GM19351 (cell line): ENCODE results near the gene RUNX1.
A peak's percentile ranks its signal among the peaks of the same experiment; 100 is the strongest.

Source experiments
- ATAC-seq: cut with Tn5 transposase; IDR thresholded peaks from one replicate; pipeline ENCODE4 v1.9.1; 2021; ENCODE audit warnings: mild to moderate bottlenecking, moderate library complexity; ENCODE audit not compliant: unreplicated experiment

The RUNX1 gene

GRCh38 chr21:34768326-34768725 is 280.8 kb downstream of the RUNX1 start:
- ATAC-seq, result no peak

- ATAC-seq, result no peak
These were observed 282.2 kb downstream of the RUNX1 start for GRCh38 chr21:34766862-34767261.

GRCh38 chr21:34765619-34766018 is 283.5 kb downstream of the RUNX1 start:
- no peak for ATAC-seq

DNA sequence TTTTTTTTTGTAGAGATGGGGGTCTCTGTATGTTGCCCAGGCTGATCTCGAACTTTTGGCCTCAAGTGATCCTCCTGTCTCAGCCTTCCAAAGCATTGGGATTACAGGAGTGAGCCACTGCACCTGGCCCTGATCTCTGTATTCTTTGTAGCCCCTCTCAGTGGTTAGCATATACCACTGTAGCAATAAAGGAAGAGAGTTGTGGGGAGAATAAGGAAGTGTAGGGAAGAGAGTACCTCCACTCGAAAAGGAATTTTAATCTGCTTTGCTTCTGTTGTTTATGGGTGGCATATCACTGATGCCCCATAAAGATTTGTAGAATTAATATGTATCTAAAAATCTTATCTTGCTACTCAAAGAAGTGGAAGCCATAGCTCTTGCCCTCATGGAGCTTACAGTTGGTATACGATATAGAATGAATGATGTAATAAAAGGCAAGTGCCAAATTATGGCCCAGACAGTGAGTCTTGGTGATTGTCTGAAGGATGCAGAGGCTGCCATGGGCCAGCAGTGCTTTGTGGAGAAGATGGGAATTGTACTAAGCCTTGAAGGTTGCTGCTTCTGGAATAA is 284.3 kb downstream of the RUNX1 start:
- no peak for ATAC-seq

DNA sequence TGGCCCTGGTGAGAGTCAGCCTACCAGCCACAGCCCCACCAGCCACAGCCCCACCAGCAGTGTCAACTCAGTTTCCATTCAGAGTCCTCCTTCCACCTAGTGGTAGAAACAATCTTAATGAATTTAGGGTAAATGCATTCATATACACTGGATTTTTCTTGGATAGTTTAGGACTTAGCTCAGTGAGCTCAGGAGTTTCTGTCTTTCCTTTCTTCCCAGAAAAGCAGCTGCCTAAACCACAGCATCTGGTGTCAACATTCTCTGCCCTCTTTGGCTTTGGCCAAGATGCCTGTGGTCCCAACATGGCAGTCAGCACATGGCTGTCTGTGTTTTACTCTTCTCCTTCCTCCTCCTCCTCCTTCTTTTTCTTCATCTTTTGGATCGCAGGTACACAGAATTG is 286.3 kb downstream of the RUNX1 start:
- no peak for ATAC-seq

DNA sequence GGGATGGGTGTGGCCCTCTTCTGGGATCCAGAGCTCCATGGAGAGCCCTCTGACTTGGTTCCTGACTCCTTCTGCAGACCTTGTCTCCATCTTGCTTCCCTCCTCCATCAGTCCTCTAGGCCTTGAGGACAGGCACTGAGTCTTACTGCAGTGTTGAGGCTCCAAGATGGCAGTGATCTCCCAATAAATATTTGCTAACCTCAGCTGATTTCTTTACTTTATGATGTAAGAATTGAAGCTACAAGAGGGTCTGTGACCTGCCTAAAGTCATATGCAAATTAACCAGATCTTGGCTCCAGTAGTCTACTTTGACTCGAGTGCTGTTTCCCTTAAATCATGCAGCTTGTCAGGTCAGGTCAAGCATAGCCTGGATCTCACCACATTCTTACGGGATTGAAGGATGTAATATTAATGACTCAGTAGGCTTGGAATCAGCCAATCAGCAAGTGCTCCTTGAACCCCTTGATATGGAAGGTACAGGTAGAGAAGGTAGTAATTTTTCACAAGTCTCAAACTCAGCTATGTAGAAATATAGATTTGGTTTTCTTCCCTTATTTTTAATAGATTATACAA is 287.3 kb downstream of the RUNX1 start:
- ATAC-seq, result no peak

DNA sequence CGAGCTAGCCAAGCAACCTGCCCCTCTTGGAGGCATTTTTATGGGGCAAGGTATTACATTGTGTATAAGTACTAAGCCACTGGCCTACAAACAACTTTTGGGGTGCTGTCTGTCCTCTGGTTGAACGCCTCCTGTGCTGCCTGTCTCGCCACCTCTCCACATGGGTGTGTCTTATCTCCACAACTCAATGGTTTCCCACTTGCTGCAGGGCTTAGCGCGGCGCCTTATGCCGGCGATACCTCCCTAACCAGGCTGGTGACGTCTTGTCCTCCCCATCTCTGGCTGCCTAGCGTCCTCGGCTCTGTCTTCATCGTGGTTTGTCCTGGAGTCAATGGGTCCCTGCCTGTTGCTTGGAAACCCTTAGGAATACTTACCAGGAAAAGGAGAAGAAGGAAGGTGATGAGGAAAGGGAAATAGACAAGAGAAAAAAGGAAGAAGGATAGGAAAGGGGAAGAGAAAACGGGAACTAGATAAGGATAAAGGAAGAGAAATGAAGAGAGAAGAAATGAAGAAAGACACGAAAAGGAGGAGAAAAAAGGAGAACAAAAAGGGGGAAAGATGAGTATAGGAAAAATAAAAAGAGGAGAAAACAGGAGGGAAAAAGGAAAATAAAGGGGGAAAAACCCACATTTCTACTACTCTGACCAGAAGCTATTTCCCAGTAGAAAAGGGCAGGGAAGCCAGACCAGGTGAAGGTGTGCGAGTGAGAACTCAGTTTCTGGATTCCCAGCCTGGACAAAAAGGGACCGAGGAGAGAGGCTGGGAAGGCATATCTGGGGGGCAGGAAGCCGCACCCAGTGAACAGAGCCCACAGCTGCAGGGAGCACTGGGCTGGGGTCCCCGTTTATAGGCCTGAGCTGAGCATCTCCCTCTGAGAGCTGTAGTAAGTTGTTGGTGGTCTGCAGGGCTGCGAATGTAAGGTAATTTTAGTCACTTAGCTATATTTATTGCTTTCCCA is 294.1 kb downstream of the RUNX1 start:
- ATAC-seq, result no peak

DNA sequence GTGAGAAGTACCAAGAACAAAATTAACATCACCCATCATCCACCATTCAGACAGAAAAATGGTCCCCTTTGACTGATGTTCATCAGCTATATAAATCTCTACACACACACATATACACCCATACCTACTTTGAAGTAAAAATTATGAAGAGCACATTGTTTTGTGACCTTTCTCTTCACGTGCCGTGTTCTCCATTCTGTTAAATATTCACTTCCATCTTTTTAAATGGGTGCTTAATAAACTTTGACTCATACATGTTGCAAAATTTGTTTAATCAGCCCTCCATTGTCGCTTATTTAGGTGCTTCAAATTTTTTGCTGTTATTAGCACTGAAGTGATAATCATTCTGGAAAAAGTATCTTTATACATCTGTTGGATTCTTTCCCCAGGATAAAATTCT is 300.2 kb downstream of the RUNX1 start:
- no peak for ATAC-seq

DNA sequence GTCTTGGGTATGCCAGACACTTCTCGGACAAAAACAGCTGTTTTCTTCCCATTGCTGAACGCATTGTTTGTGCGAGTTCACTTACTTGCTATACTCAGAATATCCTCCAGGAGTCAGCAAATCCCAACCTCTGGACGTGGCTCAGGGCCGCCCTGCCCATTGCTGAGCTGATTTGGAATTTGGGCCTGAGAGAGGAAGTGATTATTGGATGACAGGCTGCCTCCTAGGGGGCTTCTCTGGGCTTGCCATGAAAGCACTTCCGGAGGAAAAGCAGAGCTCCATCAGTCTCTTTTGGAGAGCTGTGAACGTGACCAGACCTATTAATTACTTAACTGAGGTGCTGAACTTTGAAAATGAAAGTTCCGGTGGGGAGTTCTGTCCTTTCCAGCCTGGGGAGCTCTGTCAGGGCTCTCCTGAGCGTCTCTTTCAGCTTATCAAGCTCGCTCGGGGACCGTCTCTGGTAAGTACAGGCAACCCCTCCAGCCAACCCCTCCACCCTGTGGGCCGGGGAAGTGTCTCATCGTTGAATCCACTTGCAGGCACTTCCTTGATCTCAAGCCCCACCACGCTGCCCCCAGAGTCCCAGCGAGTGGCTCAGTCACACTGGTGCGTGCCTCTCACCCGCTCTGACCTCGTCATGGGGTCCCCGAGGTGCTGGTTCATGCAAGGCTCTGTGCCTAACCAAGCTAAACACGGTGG is 303.4 kb downstream of the RUNX1 start:
- ATAC-seq, result peak; percentile 72

DNA sequence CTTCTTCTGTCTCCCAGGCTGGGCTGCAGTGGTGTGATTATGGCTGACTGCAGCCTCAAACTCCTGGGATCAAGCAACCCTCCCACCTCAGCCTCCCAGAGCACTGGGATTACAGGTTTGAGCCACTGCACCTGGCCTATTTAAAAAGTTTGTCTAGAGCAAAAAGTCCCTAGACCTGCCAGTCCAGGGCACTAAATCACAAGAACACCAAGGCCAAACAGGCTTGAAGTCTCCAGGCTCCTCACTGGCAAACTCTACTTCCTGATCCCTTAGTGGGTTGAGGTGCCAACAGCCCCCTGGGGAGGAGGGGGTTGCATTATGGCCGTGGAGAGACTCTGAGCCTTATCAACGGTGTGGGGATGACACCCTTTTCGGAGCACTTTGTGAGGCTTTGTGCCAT is 304.3 kb downstream of the RUNX1 start:
- ATAC-seq, result no peak

DNA sequence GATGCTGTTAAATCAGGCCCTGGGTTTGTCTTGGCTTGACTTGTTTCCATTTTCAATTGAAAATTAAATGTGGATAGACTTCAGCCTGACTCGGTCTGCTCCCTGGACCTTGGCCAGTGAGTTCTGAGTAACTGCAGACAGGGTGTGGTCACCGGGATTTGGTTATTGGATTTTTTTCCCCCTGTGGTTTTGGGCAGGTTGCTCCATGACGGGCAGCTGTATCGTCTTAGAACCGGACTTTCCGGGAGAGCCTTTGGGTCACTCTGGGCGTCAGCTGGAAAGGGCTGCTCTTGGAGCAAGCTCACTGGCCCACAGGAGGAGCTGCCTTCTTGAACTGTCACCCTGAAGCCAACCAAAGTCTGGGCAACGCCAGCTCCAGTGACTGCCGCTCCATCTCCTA is 305.3 kb downstream of the RUNX1 start:
- ATAC-seq, result no peak

DNA sequence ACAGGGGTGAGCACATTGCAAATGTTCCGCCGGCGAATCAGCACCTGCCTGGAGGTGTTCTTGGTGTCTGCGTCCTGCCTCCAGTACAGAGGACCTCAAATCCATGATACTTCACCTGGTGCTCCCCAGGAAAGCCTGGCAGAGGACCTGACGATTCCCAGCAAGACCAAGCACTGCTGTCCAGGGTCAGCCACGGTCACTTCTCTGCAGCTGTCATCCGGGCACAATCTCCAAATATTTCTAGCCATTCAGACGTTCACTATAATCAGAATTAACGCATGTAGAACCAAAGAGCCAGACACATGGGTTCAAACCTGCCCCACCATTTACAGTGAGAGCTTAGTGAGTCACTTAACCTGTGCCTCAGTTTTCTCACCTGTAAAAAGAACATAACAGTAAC is 305.8 kb downstream of the RUNX1 start:
- no peak for ATAC-seq

GRCh38 chr21:34740198-34740597 is 308.9 kb downstream of the RUNX1 start:
- no peak for ATAC-seq
